HepG2 (cell line): Measurements from ENCODE around the gene SEPTIN11. TPM values are rescaled to one million over a fixed set of nuclear protein-coding genes. Genes with fewer than 3 reads are reported as not detected.

Experiments used
- ARNT ChIP-seq: fragments of 450-650 bp; IDR thresholded peaks from 2 replicates; pipeline ENCODE4 v1.6.1; 2017
- CENPT ChIP-seq: sonication (generic); formaldehyde crosslinking; IDR thresholded peaks from 2 replicates; pipeline ENCODE4 v1.8.0; 2022; ENCODE audit warnings: low read depth, mild to moderate bottlenecking, moderate library complexity, missing genetic modification reagents
- CHD2 ChIP-seq: IDR thresholded peaks from 2 replicates; pipeline ENCODE4 v1.6.1; 2011; ENCODE audit warnings: low read depth, low read length, improper control_type of control experiment
- FOSL1 ChIP-seq: sonication (generic); formaldehyde crosslinking; IDR thresholded peaks from 2 replicates; pipeline ENCODE4 v1.9.0; 2021; ENCODE audit warnings: missing genetic modification reagents, borderline replicate concordance
- JUNB ChIP-seq: sonication (generic); formaldehyde crosslinking; IDR thresholded peaks from 2 replicates; pipeline ENCODE4 v1.8.0; 2022; ENCODE audit warnings: missing genetic modification reagents, mild to moderate bottlenecking, borderline replicate concordance
- KDM3A ChIP-seq: IDR thresholded peaks from 2 replicates; pipeline ENCODE4 v1.6.1; 2018; ENCODE audit warnings: low read depth, missing compliant biosample characterization
- RFX1 ChIP-seq: fragments of 450-650 bp; IDR thresholded peaks from 2 replicates; pipeline ENCODE4 v1.6.1; 2017
- RNF2 ChIP-seq: fragments of 450-650 bp; conservative IDR thresholded peaks from 2 replicates; pipeline ENCODE4 v1.6.1; 2016; ENCODE audit warnings: low read depth
- ZNF253 ChIP-seq: sonication (generic); formaldehyde crosslinking; IDR thresholded peaks from 2 replicates; pipeline ENCODE4 v1.8.0; 2022; ENCODE audit warnings: mild to moderate bottlenecking, missing genetic modification reagents, borderline replicate concordance
- ZNF777 ChIP-seq: sonication (generic); formaldehyde crosslinking; IDR thresholded peaks from 2 replicates; pipeline ENCODE4 v1.4.0; 2020; ENCODE audit warnings: missing genetic modification reagents
- polyA plus RNA-seq, 8 experiments: library from polyadenylated mRNA; depleted of rRNA in 3 of 8; stranded (reverse) in 7 of 8; unstranded in 1 of 8; fragments of >200 nt; fragmentation: Illumina TruSeq in 4 of 8; extraction: Trizol in 4 of 8; gene quantifications; 2 replicates each; pipeline versions ENCODE4 v1.2.1 to v1.2.3, GENCODE V29; 2011 to 2016; ENCODE audit warnings: low read depth in 4 of 8, missing spikeins in 1 of 8, mixed read lengths in 1 of 8; ENCODE audit not compliant: insufficient read depth in 1 of 8
- total RNA-seq, 5 experiments: library from RNA; depleted of rRNA; stranded (reverse); fragments of >200 nt; fragmentation: Illumina TruSeq; extraction: Trizol; gene quantifications; 2 replicates each; pipeline ENCODE4 v1.2.3, GENCODE V29; 2016; ENCODE audit warnings: low read depth in 1 of 5
- TF ChIP-seq, protein P1 (sequence below): sonication (generic); formaldehyde crosslinking; IDR thresholded peaks from 2 replicates; pipeline ENCODE4 v1.4.0; 2020; ENCODE audit warnings: mild to moderate bottlenecking, missing genetic modification reagents
- TF ChIP-seq, protein P2 (sequence below): IDR thresholded peaks from 2 replicates; pipeline ENCODE4 v1.6.1; 2016; ENCODE audit warnings: low read depth, control low read depth
- TF ChIP-seq, protein P3 (sequence below): sonication (generic); formaldehyde crosslinking; IDR thresholded peaks from 2 replicates; pipeline ENCODE4 v1.8.1; 2022; ENCODE audit warnings: low read depth, mild to moderate bottlenecking, missing genetic modification reagents
- TF ChIP-seq, protein P4 (sequence below): sonication (generic); formaldehyde crosslinking; IDR thresholded peaks from 2 replicates; pipeline ENCODE4; 2020; ENCODE audit warnings: missing genetic modification reagents, mild to moderate bottlenecking, borderline replicate concordance
- TF ChIP-seq, protein P5 (sequence below): sonication (generic); formaldehyde crosslinking; IDR thresholded peaks from 2 replicates; pipeline ENCODE4 v1.8.0; 2022; ENCODE audit warnings: mild to moderate bottlenecking, missing genetic modification reagents, moderate library complexity

Gene SEPTIN11
- total and polyA plus RNA-seq, 2 of the 13 experiments (the other 11 are each of a cell fraction or from before 2014, with no cell fraction given), result 28.9 to 47.3 TPM

DNA sequence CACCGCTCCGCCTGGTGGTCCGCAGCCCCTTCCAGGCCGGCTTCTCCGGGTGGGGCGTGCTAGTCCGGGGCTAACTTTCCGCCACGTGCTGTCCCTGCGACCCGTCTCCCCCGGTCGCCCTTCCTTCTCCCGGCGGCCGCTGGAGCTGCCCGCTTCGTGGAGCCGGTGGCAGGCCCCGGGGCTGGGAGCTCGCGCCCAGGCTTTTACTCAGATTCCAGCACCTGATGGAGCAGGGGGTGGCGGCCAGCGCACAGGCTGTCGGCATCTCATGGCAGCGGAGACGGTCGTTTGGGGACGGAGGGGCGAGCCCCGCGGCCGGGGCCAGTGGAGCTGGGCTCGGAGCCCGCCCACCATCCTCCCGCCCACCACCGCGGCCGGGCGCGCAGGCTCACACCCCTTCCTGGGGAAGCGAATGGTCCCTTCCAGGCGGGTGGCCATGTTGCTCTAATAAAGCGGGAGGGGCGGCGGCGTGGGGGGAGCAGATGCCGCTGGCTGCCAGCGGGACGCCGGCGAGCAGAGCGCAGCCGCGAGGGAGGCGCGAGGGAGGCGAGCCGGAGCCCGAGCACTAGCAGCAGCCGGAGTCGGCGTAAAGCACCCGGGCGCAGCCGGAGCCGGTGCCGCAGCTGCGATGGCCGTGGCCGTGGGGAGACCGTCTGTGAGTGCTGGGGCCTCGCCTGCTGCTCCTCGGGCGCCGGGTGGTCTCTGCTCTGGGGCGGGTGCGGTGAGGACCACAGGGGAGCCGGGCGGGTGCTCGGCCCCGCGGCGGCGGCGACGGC, at the start of gene SEPTIN11 (continued):
- no peak for TF ChIP-seq RFX1
- TF ChIP-seq CHD2, result no peak
- TF ChIP-seq CENPT (CRISPR knock-in tag), result no peak
- 0 out of 2 replicates have a peak, but pooled peaks have one; percentile 12 for TF ChIP-seq KDM3A (CRISPR knock-in tag)
- no peak for TF ChIP-seq FOSL1 (CRISPR knock-in tag)
- peak; percentile 49; the same call in 1 of the 2 replicates for TF ChIP-seq ZNF777 (CRISPR knock-in tag)
- TF ChIP-seq, protein P1, sequence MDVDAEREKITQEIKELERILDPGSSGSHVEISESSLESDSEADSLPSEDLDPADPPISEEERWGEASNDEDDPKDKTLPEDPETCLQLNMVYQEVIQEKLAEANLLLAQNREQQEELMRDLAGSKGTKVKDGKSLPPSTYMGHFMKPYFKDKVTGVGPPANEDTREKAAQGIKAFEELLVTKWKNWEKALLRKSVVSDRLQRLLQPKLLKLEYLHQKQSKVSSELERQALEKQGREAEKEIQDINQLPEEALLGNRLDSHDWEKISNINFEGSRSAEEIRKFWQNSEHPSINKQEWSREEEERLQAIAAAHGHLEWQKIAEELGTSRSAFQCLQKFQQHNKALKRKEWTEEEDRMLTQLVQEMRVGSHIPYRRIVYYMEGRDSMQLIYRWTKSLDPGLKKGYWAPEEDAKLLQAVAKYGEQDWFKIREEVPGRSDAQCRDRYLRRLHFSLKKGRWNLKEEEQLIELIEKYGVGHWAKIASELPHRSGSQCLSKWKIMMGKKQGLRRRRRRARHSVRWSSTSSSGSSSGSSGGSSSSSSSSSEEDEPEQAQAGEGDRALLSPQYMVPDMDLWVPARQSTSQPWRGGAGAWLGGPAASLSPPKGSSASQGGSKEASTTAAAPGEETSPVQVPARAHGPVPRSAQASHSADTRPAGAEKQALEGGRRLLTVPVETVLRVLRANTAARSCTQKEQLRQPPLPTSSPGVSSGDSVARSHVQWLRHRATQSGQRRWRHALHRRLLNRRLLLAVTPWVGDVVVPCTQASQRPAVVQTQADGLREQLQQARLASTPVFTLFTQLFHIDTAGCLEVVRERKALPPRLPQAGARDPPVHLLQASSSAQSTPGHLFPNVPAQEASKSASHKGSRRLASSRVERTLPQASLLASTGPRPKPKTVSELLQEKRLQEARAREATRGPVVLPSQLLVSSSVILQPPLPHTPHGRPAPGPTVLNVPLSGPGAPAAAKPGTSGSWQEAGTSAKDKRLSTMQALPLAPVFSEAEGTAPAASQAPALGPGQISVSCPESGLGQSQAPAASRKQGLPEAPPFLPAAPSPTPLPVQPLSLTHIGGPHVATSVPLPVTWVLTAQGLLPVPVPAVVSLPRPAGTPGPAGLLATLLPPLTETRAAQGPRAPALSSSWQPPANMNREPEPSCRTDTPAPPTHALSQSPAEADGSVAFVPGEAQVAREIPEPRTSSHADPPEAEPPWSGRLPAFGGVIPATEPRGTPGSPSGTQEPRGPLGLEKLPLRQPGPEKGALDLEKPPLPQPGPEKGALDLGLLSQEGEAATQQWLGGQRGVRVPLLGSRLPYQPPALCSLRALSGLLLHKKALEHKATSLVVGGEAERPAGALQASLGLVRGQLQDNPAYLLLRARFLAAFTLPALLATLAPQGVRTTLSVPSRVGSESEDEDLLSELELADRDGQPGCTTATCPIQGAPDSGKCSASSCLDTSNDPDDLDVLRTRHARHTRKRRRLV (CRISPR knock-in tag), result 0 out of 2 replicates have a peak, but pooled peaks have one; percentile 58
- TF ChIP-seq ARNT, result no peak
- TF ChIP-seq, protein P2, sequence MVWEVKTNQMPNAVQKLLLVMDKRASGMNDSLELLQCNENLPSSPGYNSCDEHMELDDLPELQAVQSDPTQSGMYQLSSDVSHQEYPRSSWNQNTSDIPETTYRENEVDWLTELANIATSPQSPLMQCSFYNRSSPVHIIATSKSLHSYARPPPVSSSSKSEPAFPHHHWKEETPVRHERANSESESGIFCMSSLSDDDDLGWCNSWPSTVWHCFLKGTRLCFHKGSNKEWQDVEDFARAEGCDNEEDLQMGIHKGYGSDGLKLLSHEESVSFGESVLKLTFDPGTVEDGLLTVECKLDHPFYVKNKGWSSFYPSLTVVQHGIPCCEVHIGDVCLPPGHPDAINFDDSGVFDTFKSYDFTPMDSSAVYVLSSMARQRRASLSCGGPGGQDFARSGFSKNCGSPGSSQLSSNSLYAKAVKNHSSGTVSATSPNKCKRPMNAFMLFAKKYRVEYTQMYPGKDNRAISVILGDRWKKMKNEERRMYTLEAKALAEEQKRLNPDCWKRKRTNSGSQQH, result 0 out of 2 replicates have a peak, but pooled peaks have one; percentile 11
- TF ChIP-seq, protein P3, sequence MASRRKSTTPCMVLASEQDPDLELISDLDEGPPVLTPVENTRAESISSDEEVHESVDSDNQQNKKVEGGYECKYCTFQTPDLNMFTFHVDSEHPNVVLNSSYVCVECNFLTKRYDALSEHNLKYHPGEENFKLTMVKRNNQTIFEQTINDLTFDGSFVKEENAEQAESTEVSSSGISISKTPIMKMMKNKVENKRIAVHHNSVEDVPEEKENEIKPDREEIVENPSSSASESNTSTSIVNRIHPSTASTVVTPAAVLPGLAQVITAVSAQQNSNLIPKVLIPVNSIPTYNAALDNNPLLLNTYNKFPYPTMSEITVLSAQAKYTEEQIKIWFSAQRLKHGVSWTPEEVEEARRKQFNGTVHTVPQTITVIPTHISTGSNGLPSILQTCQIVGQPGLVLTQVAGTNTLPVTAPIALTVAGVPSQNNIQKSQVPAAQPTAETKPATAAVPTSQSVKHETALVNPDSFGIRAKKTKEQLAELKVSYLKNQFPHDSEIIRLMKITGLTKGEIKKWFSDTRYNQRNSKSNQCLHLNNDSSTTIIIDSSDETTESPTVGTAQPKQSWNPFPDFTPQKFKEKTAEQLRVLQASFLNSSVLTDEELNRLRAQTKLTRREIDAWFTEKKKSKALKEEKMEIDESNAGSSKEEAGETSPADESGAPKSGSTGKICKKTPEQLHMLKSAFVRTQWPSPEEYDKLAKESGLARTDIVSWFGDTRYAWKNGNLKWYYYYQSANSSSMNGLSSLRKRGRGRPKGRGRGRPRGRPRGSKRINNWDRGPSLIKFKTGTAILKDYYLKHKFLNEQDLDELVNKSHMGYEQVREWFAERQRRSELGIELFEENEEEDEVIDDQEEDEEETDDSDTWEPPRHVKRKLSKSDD (CRISPR knock-in tag), result no peak
- TF ChIP-seq JUNB (CRISPR knock-in tag), result peak; percentile 47; the same call in 1 of the 2 replicates
- TF ChIP-seq, protein P4, sequence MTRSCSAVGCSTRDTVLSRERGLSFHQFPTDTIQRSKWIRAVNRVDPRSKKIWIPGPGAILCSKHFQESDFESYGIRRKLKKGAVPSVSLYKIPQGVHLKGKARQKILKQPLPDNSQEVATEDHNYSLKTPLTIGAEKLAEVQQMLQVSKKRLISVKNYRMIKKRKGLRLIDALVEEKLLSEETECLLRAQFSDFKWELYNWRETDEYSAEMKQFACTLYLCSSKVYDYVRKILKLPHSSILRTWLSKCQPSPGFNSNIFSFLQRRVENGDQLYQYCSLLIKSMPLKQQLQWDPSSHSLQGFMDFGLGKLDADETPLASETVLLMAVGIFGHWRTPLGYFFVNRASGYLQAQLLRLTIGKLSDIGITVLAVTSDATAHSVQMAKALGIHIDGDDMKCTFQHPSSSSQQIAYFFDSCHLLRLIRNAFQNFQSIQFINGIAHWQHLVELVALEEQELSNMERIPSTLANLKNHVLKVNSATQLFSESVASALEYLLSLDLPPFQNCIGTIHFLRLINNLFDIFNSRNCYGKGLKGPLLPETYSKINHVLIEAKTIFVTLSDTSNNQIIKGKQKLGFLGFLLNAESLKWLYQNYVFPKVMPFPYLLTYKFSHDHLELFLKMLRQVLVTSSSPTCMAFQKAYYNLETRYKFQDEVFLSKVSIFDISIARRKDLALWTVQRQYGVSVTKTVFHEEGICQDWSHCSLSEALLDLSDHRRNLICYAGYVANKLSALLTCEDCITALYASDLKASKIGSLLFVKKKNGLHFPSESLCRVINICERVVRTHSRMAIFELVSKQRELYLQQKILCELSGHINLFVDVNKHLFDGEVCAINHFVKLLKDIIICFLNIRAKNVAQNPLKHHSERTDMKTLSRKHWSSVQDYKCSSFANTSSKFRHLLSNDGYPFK (CRISPR knock-in tag), result no peak
- TF ChIP-seq, protein P5, sequence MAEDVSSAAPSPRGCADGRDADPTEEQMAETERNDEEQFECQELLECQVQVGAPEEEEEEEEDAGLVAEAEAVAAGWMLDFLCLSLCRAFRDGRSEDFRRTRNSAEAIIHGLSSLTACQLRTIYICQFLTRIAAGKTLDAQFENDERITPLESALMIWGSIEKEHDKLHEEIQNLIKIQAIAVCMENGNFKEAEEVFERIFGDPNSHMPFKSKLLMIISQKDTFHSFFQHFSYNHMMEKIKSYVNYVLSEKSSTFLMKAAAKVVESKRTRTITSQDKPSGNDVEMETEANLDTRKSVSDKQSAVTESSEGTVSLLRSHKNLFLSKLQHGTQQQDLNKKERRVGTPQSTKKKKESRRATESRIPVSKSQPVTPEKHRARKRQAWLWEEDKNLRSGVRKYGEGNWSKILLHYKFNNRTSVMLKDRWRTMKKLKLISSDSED (CRISPR knock-in tag), result no peak
- no peak for TF ChIP-seq RNF2
- no peak for TF ChIP-seq ZNF253
